ENCODE measurements around the gene RXFP1. TPM values are rescaled to one million over a fixed set of nuclear protein-coding genes. Genes with fewer than 3 reads are reported as not detected.

RXFP1 gene
- total RNA-seq, 1 experiment from 2014 or later, result not detected

DNA sequence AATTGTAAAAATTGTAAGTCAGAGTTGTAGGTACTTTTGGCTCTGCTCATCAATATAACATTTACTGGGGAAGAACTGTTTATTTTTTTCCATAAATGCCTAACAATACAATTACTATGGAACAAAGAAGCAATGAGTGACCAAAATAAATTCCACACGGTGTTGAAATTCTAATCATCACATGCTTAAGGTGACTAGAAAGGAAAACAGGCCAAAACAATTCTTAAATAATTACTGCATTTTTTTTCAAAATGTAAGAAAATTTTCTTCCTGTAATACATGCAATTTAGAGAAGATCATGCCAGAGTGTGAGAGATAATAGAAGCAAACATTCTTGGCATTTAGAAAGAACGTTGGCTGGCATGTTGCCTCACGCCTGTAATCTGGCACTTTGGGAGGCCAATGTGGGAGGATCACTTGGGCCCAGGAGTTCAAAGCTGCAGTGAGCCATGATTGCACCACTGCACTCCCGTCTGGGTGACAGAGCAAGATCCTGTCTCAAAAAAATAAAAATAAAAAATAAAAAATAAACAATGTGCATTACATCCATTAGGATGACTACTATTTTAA, 127.5 kb downstream of the RXFP1 start:
- Histone ChIP-seq H3K27me3 (replicated peaks; ENCODE audit: insufficient read depth, low read depth, low read length, poor library complexity) (peaks cover 7% of the 10 kb centered on the region), H3K36me3 (ENCODE audit: insufficient read depth, low read length, poor library complexity, severe bottlenecking) (no peaks in the 10 kb centered on the region), H3K27ac (ENCODE audit: low read depth, low read length, poor library complexity, severe bottlenecking) (no peak overlapping the region), H3K4me1 (ENCODE audit: insufficient read depth, low read length, poor library complexity, severe bottlenecking) (no peaks in the 10 kb centered on the region), H3K9me3 (ENCODE audit: low read depth, low read length, poor library complexity, severe bottlenecking) (no peaks in the 10 kb centered on the region), H3K4me3 (ENCODE audit: low read depth, low read length, poor library complexity, severe bottlenecking) (no peak overlapping the region)
- no peak for TF ChIP-seq CTCF (conservative IDR thresholded peaks at IDR 0.05; ENCODE audit: low read depth, low read length)
- no peak for TF ChIP-seq EZH2 (IDR thresholded peaks at IDR 0.05; ENCODE audit: borderline replicate concordance, low read depth, low read length, poor library complexity, severe bottlenecking)
- CTCF ChIA-PET, result no interaction called here
- BruUV-seq (replicated peaks), result no TSS peak
- no peak for DNase-seq (ENCODE audit: low spot score)
- POLR2A ChIA-PET (ENCODE audit: low non-redundant PET), result no interaction called here
- intact Hi-C loops (cut with micrococcal nuclease; ENCODE audit: unreplicated experiment), result no loop called here

DNA sequence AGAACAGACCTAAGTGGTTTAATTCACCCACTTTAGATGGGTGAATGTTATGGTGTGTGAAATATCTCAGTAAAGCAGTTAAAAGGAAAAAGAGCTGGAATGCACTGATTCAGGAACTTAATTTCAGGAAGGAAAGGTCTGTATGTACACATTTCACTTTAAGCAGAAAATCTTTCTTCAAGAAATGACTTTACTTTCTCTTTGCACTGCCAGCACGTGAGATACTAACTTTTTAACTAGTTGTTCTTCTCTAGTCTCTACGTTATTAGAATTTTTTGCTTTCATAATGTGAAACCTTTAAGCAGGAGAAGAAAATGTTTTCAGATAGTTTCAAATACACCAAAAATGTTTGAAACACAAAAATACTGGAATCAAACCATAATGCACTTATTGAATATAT, 131.2 kb downstream of the RXFP1 start:
- H3K27me3 ChIP-seq (replicated peaks; ENCODE audit: insufficient read depth, low read depth, low read length, poor library complexity), result no peaks in the 10 kb centered on the region
- H3K27ac ChIP-seq (ENCODE audit: low read depth, low read length, poor library complexity, severe bottlenecking), result no peak overlapping the region
- no peak for TF ChIP-seq EZH2 (IDR thresholded peaks at IDR 0.05; ENCODE audit: borderline replicate concordance, low read depth, low read length, poor library complexity, severe bottlenecking)
- TF ChIP-seq CTCF (conservative IDR thresholded peaks at IDR 0.05; ENCODE audit: low read depth, low read length), result no peak
- no peak for DNase-seq (ENCODE audit: low spot score)
- BruUV-seq (replicated peaks), result no TSS peak
- no peak overlapping the region for H3K4me3 ChIP-seq (ENCODE audit: low read depth, low read length, poor library complexity, severe bottlenecking)
- no peaks in the 10 kb centered on the region for H3K4me1 ChIP-seq (ENCODE audit: insufficient read depth, low read length, poor library complexity, severe bottlenecking)
- H3K9me3 ChIP-seq (ENCODE audit: low read depth, low read length, poor library complexity, severe bottlenecking), result no peaks in the 10 kb centered on the region
- intact Hi-C loops (cut with micrococcal nuclease; ENCODE audit: unreplicated experiment), result no loop called here
- POLR2A ChIA-PET (ENCODE audit: low non-redundant PET), result interaction anchor here (0.7 kb wide), 1 partner anchor 314 kb away, joined by 3 read pairs; no protein-coding TSS in a partner anchor
- no peaks in the 10 kb centered on the region for H3K36me3 ChIP-seq (ENCODE audit: insufficient read depth, low read length, poor library complexity, severe bottlenecking)
- CTCF ChIA-PET, result no interaction called here

DNA sequence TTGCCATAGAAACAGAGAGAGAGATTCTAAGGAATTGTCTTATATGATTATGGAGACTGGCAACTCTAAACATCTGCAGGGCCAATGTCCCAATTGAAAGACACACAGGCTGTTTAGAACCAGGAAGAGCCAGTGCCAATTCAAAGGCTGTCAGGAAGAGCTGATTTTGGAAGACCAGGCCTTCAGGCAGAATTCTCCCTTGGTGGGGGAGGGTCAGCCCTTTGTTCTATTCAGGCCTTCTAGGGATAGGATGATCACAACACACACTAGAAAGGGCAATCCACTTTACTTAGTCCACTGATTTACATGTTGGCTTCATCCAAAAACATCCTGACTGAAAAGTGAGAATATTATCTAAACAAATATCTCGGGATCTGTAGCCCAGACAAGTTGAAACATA, 134.8 kb downstream of the RXFP1 start:
- H3K27ac ChIP-seq (ENCODE audit: low read depth, low read length, poor library complexity, severe bottlenecking), result no peak overlapping the region
- no peaks in the 10 kb centered on the region for H3K36me3 ChIP-seq (ENCODE audit: insufficient read depth, low read length, poor library complexity, severe bottlenecking)
- TF ChIP-seq EZH2 (IDR thresholded peaks at IDR 0.05; ENCODE audit: borderline replicate concordance, low read depth, low read length, poor library complexity, severe bottlenecking) (no peak), CTCF (conservative IDR thresholded peaks at IDR 0.05; ENCODE audit: low read depth, low read length) (no peak)
- no peaks in the 10 kb centered on the region for H3K4me1 ChIP-seq (ENCODE audit: insufficient read depth, low read length, poor library complexity, severe bottlenecking)
- H3K27me3 ChIP-seq (replicated peaks; ENCODE audit: insufficient read depth, low read depth, low read length, poor library complexity), result no peaks in the 10 kb centered on the region
- ChIA-PET POLR2A (ENCODE audit: low non-redundant PET) (no interaction called here), CTCF (no interaction called here)
- DNase-seq (ENCODE audit: low spot score), result no peak
- intact Hi-C loops (cut with micrococcal nuclease; ENCODE audit: unreplicated experiment), result no loop called here
- no peaks in the 10 kb centered on the region for H3K9me3 ChIP-seq (ENCODE audit: low read depth, low read length, poor library complexity, severe bottlenecking)
- no peak overlapping the region for H3K4me3 ChIP-seq (ENCODE audit: low read depth, low read length, poor library complexity, severe bottlenecking)
- BruUV-seq (replicated peaks), result no TSS peak
